IPS-18c (cell line): ENCODE data around the gene ZEB2.
A peak's percentile ranks its signal among the peaks of the same experiment; 100 is the strongest.

Source experiments
- H3K4me3 ChIP-seq: 2 replicates; pipeline ENCODE4 v1.7.0; 2013; ENCODE audit warnings: low read depth, mild to moderate bottlenecking, low read length, moderate library complexity; ENCODE audit not compliant: insufficient read depth
- H3K9me3 ChIP-seq: one replicate; pipeline ENCODE4 v1.6.1; 2013; ENCODE audit warnings: mild to moderate bottlenecking, low read length, moderate library complexity; ENCODE audit not compliant: control insufficient read depth, insufficient read depth

Gene ZEB2

GRCh38 chr2:144539289-144539782 lies 19.4 kb upstream of the ZEB2 start:
- no peak overlapping the region for H3K4me3 ChIP-seq
- no peaks in the 10 kb centered on the region for H3K9me3 ChIP-seq

- Histone ChIP-seq H3K9me3 (no peaks in the 10 kb centered on the region), H3K4me3 (no peak overlapping the region)
These were observed 15.4 kb upstream of the ZEB2 start for GRCh38 chr2:144535300-144535699.

GRCh38 chr2:144533221-144533620 lies 13.3 kb upstream of the ZEB2 start:
- Histone ChIP-seq H3K4me3 (no peak overlapping the region), H3K9me3 (no peaks in the 10 kb centered on the region)

- Histone ChIP-seq H3K9me3 (no peaks in the 10 kb centered on the region), H3K4me3 (no peak overlapping the region)
These were observed 10.7 kb upstream of the ZEB2 start for GRCh38 chr2:144530596-144530995.

- Histone ChIP-seq H3K9me3 (no peaks in the 10 kb centered on the region), H3K4me3 (no peak overlapping the region)
These were observed 9.9 kb upstream of the ZEB2 start for GRCh38 chr2:144529841-144530240.

GRCh38 chr2:144528108-144528507 lies 8.2 kb upstream of the ZEB2 start:
- no peak overlapping the region for H3K4me3 ChIP-seq
- no peaks in the 10 kb centered on the region for H3K9me3 ChIP-seq

GRCh38 chr2:144526831-144527230 lies 6.9 kb upstream of the ZEB2 start:
- Histone ChIP-seq H3K4me3 (no peak overlapping the region), H3K9me3 (no peaks in the 10 kb centered on the region)

- H3K9me3 ChIP-seq: no peaks in the 10 kb centered on the region
- peak overlapping the region; percentile 38; the same call in 1 of the 2 replicates for H3K4me3 ChIP-seq
These were observed 4.4 kb upstream of the ZEB2 start for GRCh38 chr2:144524118-144525009.

GRCh38 chr2:144523596-144524117 lies 3.7 kb upstream of the ZEB2 start:
- peak overlapping the region; percentile 59; the same call in 1 of the 2 replicates for H3K4me3 ChIP-seq

GRCh38 chr2:144522897-144523595 lies 3.1 kb upstream of the ZEB2 start:
- peak overlapping the region; percentile 59 for H3K4me3 ChIP-seq
- no peaks in the 10 kb centered on the region for H3K9me3 ChIP-seq

More at GRCh38 chr2:144523596-144524117, 3.7 kb upstream of the ZEB2 start:
- no peaks in the 10 kb centered on the region for H3K9me3 ChIP-seq

GRCh38 chr2:144522176-144522896 lies 2.4 kb upstream of the ZEB2 start:
- no peaks in the 10 kb centered on the region for H3K9me3 ChIP-seq
- H3K4me3 ChIP-seq: peak overlapping the region; percentile 59

GRCh38 chr2:144521686-144522085 lies 1.8 kb upstream of the ZEB2 start:
- H3K9me3 ChIP-seq: no peaks in the 10 kb centered on the region
- no peak overlapping the region for H3K4me3 ChIP-seq

- no peak overlapping the region for H3K4me3 ChIP-seq
These were observed 1.0 kb upstream of the ZEB2 start for GRCh38 chr2:144520756-144521487.

GRCh38 chr2:144519597-144519933 lies 354 bp downstream of the ZEB2 start:
- Histone ChIP-seq H3K4me3 (peak overlapping the region; percentile 46; the same call in 1 of the 2 replicates), H3K9me3 (no peaks in the 10 kb centered on the region)

More at GRCh38 chr2:144520756-144521487, 1.0 kb upstream of the ZEB2 start:
- no peaks in the 10 kb centered on the region for H3K9me3 ChIP-seq

- Histone ChIP-seq H3K4me3 (peak overlapping the region; percentile 46; the same call in 1 of the 2 replicates), H3K9me3 (no peaks in the 10 kb centered on the region)
These were observed 947 bp downstream of the ZEB2 start for GRCh38 chr2:144518748-144519596.
